GM12872 (cell line): ENCODE results near the gene DNAJB9.

Experiments used
- TF ChIP-seq, protein P1 (sequence below): IDR thresholded peaks from 3 replicates; pipeline ENCODE4 v1.5.1; 2011; ENCODE audit warnings: low read depth, mild to moderate bottlenecking, low read length, moderate library complexity; ENCODE audit not compliant: insufficient read depth

DNAJB9 gene

DNA sequence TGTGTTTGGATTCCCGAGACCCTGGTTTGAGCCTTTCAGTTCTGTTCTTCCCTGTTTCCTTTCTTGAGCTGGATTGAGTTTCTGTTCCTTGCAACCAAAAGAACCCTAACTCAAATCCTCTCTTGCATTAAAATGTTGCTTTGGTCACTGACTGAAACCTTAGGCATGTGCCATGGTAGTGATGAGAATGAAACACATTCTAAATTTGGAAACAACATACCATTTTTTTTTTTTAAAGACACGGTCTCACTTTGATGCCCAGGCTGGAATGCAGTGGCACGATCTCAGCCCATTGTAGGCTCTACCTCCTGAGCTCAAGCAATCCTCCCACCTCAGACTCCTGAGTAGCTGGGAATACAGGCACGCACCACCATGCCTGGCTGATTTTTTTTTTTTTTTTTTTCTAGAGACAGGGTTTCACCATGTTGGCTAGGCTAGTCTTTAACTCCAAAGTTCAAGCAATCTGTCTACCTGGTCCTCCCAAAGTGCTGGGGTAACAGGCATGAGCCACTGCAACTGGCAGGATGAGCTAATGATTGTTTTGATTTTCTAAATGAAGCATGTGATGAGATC lies 8.5 kb upstream of the DNAJB9 start:
- TF ChIP-seq, protein P1, sequence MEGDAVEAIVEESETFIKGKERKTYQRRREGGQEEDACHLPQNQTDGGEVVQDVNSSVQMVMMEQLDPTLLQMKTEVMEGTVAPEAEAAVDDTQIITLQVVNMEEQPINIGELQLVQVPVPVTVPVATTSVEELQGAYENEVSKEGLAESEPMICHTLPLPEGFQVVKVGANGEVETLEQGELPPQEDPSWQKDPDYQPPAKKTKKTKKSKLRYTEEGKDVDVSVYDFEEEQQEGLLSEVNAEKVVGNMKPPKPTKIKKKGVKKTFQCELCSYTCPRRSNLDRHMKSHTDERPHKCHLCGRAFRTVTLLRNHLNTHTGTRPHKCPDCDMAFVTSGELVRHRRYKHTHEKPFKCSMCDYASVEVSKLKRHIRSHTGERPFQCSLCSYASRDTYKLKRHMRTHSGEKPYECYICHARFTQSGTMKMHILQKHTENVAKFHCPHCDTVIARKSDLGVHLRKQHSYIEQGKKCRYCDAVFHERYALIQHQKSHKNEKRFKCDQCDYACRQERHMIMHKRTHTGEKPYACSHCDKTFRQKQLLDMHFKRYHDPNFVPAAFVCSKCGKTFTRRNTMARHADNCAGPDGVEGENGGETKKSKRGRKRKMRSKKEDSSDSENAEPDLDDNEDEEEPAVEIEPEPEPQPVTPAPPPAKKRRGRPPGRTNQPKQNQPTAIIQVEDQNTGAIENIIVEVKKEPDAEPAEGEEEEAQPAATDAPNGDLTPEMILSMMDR = no peak

DNA sequence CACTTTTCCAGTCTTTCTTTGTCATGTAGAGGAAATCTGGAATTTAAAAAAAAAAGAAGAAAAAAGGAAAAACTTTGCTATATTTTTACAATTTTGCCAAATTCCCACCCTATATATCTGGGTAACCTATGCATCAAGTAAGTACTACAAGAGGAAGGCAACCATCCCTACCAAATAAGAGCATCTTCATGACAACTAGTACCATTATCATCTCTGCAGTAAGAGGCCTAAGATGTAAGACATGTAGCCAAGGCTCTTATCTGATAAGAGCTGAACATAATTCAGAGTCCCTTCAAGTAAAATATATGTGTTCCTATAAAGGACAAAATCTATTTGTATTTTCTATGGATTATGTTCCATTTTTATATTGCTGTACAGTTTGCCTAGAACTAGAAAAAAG lies 3.7 kb upstream of the DNAJB9 start:
- TF ChIP-seq, protein P1 = no peak

DNA sequence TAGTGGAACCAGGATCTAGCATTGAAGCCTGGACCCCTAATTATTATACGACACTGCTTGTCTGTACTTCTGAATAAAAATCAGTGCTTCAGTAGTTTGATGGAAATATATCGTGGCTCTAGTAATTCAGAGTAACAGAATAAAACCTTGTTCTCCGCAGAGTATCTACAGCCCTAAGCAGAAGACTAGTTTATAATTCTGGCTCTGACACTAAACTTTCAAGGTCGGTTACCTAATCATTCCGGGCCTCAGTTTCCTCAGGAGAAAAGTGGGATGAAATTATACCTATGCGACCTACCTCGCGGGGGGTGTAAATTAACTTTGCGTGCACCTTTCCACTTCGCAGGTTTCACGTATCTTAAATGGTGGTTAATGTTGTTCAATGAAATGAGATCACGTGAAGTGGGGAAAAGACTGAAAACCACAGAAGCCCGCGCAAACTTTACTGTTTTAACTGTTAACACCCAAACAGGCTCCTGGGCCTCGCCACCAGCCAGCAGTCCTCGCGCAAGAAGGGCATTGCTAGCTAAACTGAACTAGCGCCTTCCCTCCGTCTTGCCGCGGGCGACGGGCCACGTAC lies 783 bp upstream of the DNAJB9 start:
- TF ChIP-seq, protein P1 = no peak

DNA sequence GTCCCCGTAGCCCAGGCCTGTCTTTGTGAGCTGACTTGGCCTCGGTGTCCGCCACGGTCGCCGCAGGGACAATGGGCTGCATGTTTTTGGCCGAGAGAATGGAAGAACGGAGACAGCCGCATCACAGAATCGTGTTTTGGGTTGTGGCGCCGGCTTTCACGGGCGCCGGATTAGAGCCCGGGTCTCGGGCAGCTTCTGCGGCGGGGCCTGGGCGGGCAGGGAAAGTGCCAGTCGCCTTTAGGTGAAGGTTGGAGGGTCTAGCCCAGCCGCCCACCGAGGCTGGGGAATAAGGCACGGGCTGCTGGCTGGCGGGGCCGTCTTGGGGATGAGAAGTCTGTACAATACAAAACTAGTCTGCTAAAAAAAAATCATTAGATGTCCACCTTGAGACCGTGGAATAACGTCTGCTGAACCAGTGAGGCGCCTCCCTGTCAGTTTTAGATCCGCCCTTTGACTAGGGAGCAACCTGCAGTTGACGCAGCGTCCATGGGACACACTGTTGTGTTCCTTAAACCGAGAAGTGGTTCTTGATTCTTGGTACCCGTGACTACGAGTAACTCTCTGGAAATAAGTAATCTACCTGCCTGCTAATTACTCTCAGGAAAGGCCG lies 577 bp downstream of the DNAJB9 start:
- TF ChIP-seq, protein P1 = no peak

DNA sequence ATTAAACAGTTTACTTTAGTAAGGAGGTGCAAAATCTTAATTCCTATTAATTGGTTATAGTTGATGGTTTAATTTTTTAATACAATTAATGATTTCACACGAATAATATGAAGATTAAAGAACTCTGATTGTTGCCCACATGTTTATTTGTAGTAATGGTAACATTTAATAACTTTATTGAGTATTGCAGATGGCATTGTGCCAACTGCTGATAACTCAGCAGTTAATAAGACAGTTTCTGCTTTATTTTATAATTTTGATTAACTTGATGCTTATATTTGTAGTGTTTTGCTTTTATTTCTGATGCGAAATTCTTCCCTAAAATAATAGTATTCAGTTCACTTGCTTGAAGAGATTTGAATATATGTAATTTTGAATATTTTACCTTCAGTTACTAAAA lies 2.8 kb downstream of the DNAJB9 start:
- TF ChIP-seq, protein P1 = no peak

DNA sequence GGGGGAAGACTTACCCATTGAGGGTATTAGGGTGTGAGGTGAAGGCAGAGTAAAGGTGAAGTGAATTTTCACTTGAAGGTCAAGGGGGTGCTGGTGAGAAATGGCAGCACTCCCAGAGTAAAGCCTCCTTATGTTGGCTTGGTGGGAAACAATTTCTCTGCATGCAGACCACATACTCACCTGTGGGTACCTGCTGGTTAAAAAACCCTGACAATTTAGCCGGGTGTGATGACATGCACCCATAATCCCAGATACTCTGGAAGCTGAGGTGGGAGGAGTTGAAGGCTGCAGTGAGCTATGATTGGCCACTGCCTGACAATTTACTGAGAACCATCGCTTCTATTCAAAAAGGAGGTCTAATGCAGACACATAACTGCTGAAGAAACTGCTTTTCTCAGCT lies 5.5 kb downstream of the DNAJB9 start:
- TF ChIP-seq, protein P1 = no peak

DNA sequence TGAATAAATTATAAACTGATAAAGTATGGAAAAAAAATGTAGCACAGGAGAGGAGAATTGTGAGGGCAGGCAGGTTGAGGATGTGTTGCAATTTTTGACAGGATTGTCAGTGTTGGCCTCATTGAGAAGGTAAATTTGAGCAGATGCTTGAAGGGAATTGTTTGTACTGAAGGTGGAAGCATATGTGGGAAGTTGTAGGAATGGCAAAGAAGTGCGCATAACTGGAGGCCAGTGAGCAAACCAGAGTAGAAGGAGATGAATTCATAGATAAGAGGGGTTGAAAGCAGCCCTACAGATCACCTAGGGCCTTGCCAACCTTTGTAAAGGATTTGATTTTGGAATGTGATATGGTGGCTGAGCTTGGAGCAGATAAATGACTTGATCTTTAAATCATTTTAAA lies 6.4 kb downstream of the DNAJB9 start:
- TF ChIP-seq, protein P1 = no peak
